ENCODE data around the gene SOX9.

The SOX9 gene

GRCh38 chr17:72120642-72121163 is at the start of gene SOX9:
Gene SOX9, plus strand, starts transcription at chr17:72121020. Its CDS starts 372 bp downstream, at chr17:72121392.
- no peaks in the 10 kb centered on the region for H3K36me3 ChIP-seq (ENCODE audit: control insufficient read depth in 1 of 2, insufficient read depth in 2 of 2, low read length in 2 of 2)
- H3K27ac ChIP-seq (ENCODE audit: low read length): peak within 1 kb of the TSS; percentile 72
- H3K9me3 ChIP-seq (ENCODE audit: control insufficient read depth in 1 of 2, low read length in 2 of 2): no peaks in the 10 kb centered on the region
- H3K4me3 ChIP-seq (ENCODE audit: low read depth in 1 of 2, low read length in 2 of 2): peak within 1 kb of the TSS; percentile 61 to 75
- peaks cover 49% of the 10 kb centered on the region for H3K27me3 ChIP-seq (ENCODE audit: low read depth, low read length)
- peaks cover 6 to 63% of the 10 kb centered on the region in 2 donors for H3K4me1 ChIP-seq (ENCODE audit: control insufficient read depth in 1 of 2, insufficient read depth in 2 of 2, low read length in 2 of 2)

- Histone ChIP-seq H3K36me3 (ENCODE audit: control insufficient read depth in 1 of 2, insufficient read depth in 2 of 2, low read length in 2 of 2) (no peaks in the 10 kb centered on the region), H3K4me1 (ENCODE audit: control insufficient read depth in 1 of 2, insufficient read depth in 2 of 2, low read length in 2 of 2) (no peaks in the 10 kb centered on the region), H3K27me3 (ENCODE audit: low read depth, low read length) (no peaks in the 10 kb centered on the region), H3K9me3 (ENCODE audit: control insufficient read depth in 1 of 2, low read length in 2 of 2) (no peaks in the 10 kb centered on the region), H3K4me3 (ENCODE audit: low read depth in 1 of 2, low read length in 2 of 2) (no peak overlapping the region), H3K27ac (ENCODE audit: low read length) (no peak overlapping the region)
Measured at GRCh38 chr17:72071330-72071729, 49.5 kb upstream of the SOX9 start.

- Histone ChIP-seq H3K36me3 (ENCODE audit: control insufficient read depth in 1 of 2, insufficient read depth in 2 of 2, low read length in 2 of 2) (no peaks in the 10 kb centered on the region), H3K9me3 (ENCODE audit: control insufficient read depth in 1 of 2, low read length in 2 of 2) (no peaks in the 10 kb centered on the region), H3K4me1 (ENCODE audit: control insufficient read depth in 1 of 2, insufficient read depth in 2 of 2, low read length in 2 of 2) (no peaks in the 10 kb centered on the region), H3K27me3 (ENCODE audit: low read depth, low read length) (no peaks in the 10 kb centered on the region), H3K27ac (ENCODE audit: low read length) (no peak overlapping the region), H3K4me3 (ENCODE audit: low read depth in 1 of 2, low read length in 2 of 2) (no peak overlapping the region)
Measured at GRCh38 chr17:72075995-72076677, 44.7 kb upstream of the SOX9 start.

GRCh38 chr17:72076678-72077030 is 44.2 kb upstream of the SOX9 start:
- Histone ChIP-seq H3K4me1 (ENCODE audit: control insufficient read depth in 1 of 2, insufficient read depth in 2 of 2, low read length in 2 of 2) (no peaks in the 10 kb centered on the region), H3K9me3 (ENCODE audit: control insufficient read depth in 1 of 2, low read length in 2 of 2) (no peaks in the 10 kb centered on the region), H3K27me3 (ENCODE audit: low read depth, low read length) (no peaks in the 10 kb centered on the region), H3K4me3 (ENCODE audit: low read depth in 1 of 2, low read length in 2 of 2) (no peak overlapping the region), H3K36me3 (ENCODE audit: control insufficient read depth in 1 of 2, insufficient read depth in 2 of 2, low read length in 2 of 2) (no peaks in the 10 kb centered on the region), H3K27ac (ENCODE audit: low read length) (no peak overlapping the region)

GRCh38 chr17:72077326-72077960 is 43.4 kb upstream of the SOX9 start:
- no peaks in the 10 kb centered on the region for H3K27me3 ChIP-seq (ENCODE audit: low read depth, low read length)

GRCh38 chr17:72079700-72080099 is 41.1 kb upstream of the SOX9 start:
- Histone ChIP-seq H3K9me3 (ENCODE audit: control insufficient read depth in 1 of 2, low read length in 2 of 2) (no peaks in the 10 kb centered on the region), H3K27ac (ENCODE audit: low read length) (no peak overlapping the region), H3K36me3 (ENCODE audit: control insufficient read depth in 1 of 2, insufficient read depth in 2 of 2, low read length in 2 of 2) (no peaks in the 10 kb centered on the region), H3K4me3 (ENCODE audit: low read depth in 1 of 2, low read length in 2 of 2) (no peak overlapping the region), H3K27me3 (ENCODE audit: low read depth, low read length) (no peaks in the 10 kb centered on the region), H3K4me1 (ENCODE audit: control insufficient read depth in 1 of 2, insufficient read depth in 2 of 2, low read length in 2 of 2) (no peaks in the 10 kb centered on the region)

More at GRCh38 chr17:72077326-72077960, 43.4 kb upstream of the SOX9 start:
- H3K36me3 ChIP-seq (ENCODE audit: control insufficient read depth in 1 of 2, insufficient read depth in 2 of 2, low read length in 2 of 2): no peaks in the 10 kb centered on the region
- H3K27ac ChIP-seq (ENCODE audit: low read length): no peak overlapping the region
- H3K4me1 ChIP-seq (ENCODE audit: control insufficient read depth in 1 of 2, insufficient read depth in 2 of 2, low read length in 2 of 2): no peaks in the 10 kb centered on the region
- H3K9me3 ChIP-seq (ENCODE audit: control insufficient read depth in 1 of 2, low read length in 2 of 2): no peaks in the 10 kb centered on the region
- no peak overlapping the region for H3K4me3 ChIP-seq (ENCODE audit: low read depth in 1 of 2, low read length in 2 of 2)

GRCh38 chr17:72087876-72088275 is 32.9 kb upstream of the SOX9 start:
- no peaks in the 10 kb centered on the region for H3K4me1 ChIP-seq (ENCODE audit: control insufficient read depth in 1 of 2, insufficient read depth in 2 of 2, low read length in 2 of 2)
- H3K9me3 ChIP-seq (ENCODE audit: control insufficient read depth in 1 of 2, low read length in 2 of 2): no peaks in the 10 kb centered on the region
- H3K4me3 ChIP-seq (ENCODE audit: low read depth in 1 of 2, low read length in 2 of 2): no peak overlapping the region
- no peak overlapping the region for H3K27ac ChIP-seq (ENCODE audit: low read length)
- no peaks in the 10 kb centered on the region for H3K36me3 ChIP-seq (ENCODE audit: control insufficient read depth in 1 of 2, insufficient read depth in 2 of 2, low read length in 2 of 2)
- no peaks in the 10 kb centered on the region for H3K27me3 ChIP-seq (ENCODE audit: low read depth, low read length)

GRCh38 chr17:72089453-72089987 is 31.3 kb upstream of the SOX9 start:
- Histone ChIP-seq H3K27ac (ENCODE audit: low read length) (no peak overlapping the region), H3K9me3 (ENCODE audit: control insufficient read depth in 1 of 2, low read length in 2 of 2) (no peaks in the 10 kb centered on the region), H3K36me3 (ENCODE audit: control insufficient read depth in 1 of 2, insufficient read depth in 2 of 2, low read length in 2 of 2) (no peaks in the 10 kb centered on the region), H3K4me1 (ENCODE audit: control insufficient read depth in 1 of 2, insufficient read depth in 2 of 2, low read length in 2 of 2) (no peaks in the 10 kb centered on the region), H3K4me3 (ENCODE audit: low read depth in 1 of 2, low read length in 2 of 2) (no peak overlapping the region), H3K27me3 (ENCODE audit: low read depth, low read length) (no peaks in the 10 kb centered on the region)

- Histone ChIP-seq H3K4me1 (ENCODE audit: control insufficient read depth in 1 of 2, insufficient read depth in 2 of 2, low read length in 2 of 2) (no peaks in the 10 kb centered on the region), H3K9me3 (ENCODE audit: control insufficient read depth in 1 of 2, low read length in 2 of 2) (no peaks in the 10 kb centered on the region), H3K36me3 (ENCODE audit: control insufficient read depth in 1 of 2, insufficient read depth in 2 of 2, low read length in 2 of 2) (no peaks in the 10 kb centered on the region), H3K27me3 (ENCODE audit: low read depth, low read length) (no peaks in the 10 kb centered on the region), H3K4me3 (ENCODE audit: low read depth in 1 of 2, low read length in 2 of 2) (no peak overlapping the region), H3K27ac (ENCODE audit: low read length) (no peak overlapping the region)
Measured at GRCh38 chr17:72090108-72090507, 30.7 kb upstream of the SOX9 start.

- no peaks in the 10 kb centered on the region for H3K27me3 ChIP-seq (ENCODE audit: low read depth, low read length)
- H3K4me1 ChIP-seq (ENCODE audit: control insufficient read depth in 1 of 2, insufficient read depth in 2 of 2, low read length in 2 of 2): no peaks in the 10 kb centered on the region
- H3K4me3 ChIP-seq (ENCODE audit: low read depth in 1 of 2, low read length in 2 of 2): no peak overlapping the region
- H3K36me3 ChIP-seq (ENCODE audit: control insufficient read depth in 1 of 2, insufficient read depth in 2 of 2, low read length in 2 of 2): no peaks in the 10 kb centered on the region
- no peak overlapping the region for H3K27ac ChIP-seq (ENCODE audit: low read length)
- no peaks in the 10 kb centered on the region for H3K9me3 ChIP-seq (ENCODE audit: control insufficient read depth in 1 of 2, low read length in 2 of 2)
Measured at GRCh38 chr17:72092710-72093322, 28.0 kb upstream of the SOX9 start.

- Histone ChIP-seq H3K36me3 (ENCODE audit: control insufficient read depth in 1 of 2, insufficient read depth in 2 of 2, low read length in 2 of 2) (no peaks in the 10 kb centered on the region), H3K27me3 (ENCODE audit: low read depth, low read length) (no peaks in the 10 kb centered on the region), H3K4me1 (ENCODE audit: control insufficient read depth in 1 of 2, insufficient read depth in 2 of 2, low read length in 2 of 2) (no peaks in the 10 kb centered on the region), H3K27ac (ENCODE audit: low read length) (no peak overlapping the region), H3K9me3 (ENCODE audit: control insufficient read depth in 1 of 2, low read length in 2 of 2) (no peaks in the 10 kb centered on the region), H3K4me3 (ENCODE audit: low read depth in 1 of 2, low read length in 2 of 2) (no peak overlapping the region)
Measured at GRCh38 chr17:72093707-72094106, 27.1 kb upstream of the SOX9 start.

All from muscle layer of duodenum (tissue), 2 donors.